ENCODE data around the gene USP37. TPM values are rescaled to one million over a fixed set of nuclear protein-coding genes. Genes with fewer than 3 reads are reported as not detected.
A peak's percentile ranks its signal among the peaks of the same experiment; 100 is the strongest.

USP37 gene
- total RNA-seq, 1 donor from 2014 or later = 46.0 TPM

DNA sequence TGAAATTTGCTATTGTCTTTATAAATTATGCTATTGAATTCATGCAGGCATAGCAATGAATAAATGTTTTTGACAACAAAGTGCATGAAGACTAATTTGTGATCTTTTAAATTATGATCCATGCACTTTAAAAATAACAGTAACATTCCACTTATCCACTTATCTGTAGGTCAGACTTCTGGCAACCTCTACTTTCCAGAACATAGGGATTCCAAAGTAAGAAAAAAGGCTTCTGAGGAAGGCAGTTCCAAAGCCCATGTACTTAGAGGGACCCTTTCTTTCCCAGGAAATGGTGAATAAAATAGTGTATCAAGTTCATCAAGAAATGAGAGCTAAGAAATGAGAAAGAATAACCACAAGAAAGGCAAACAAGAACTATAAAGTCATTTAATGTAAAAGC is 90.9 kb downstream of the USP37 start:
- peak; percentile 53 for DNase-seq (ENCODE audit: low spot score)

DNA sequence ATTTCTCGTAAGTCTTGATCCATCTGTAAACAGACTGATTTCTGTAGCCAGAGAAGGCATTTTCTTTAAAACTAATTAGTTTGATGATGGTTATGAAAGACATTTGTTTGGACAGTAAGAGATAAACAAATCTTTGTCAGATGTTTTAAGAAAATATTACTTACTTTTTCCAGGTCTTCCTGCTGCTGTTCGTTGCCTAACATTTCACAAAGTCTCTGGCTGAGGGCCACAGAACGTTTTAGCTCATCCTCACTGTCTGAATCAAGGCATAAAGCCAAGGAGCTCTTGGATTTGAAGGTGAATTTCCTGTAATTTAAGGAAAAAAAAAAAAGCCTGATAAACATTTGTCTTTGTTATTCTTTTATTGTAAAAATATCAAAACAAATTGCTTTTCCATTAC is 91.5 kb downstream of the USP37 start:
- peak; percentile 78 for DNase-seq (ENCODE audit: low spot score)

DNA sequence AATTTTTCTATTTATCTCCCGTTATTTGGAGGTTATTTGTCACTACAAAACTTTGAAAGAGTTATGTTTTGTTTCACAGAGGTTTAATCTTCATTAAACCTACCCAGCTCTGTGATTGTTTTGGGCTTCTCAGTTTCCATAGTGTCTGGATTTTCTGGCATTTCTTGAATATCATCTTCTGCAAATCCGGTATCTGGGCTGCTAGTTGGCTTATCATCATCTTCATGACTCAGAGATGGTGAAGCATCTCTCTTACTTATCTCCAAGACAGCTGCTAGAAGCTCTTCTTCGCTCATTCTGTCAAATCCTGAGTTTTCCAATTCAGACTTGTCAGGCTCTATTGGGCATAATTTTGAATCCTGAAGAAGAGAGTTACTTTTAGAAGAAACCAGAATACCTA is 93.6 kb downstream of the USP37 start:
- peak; percentile 89 for DNase-seq (ENCODE audit: low spot score)

DNA sequence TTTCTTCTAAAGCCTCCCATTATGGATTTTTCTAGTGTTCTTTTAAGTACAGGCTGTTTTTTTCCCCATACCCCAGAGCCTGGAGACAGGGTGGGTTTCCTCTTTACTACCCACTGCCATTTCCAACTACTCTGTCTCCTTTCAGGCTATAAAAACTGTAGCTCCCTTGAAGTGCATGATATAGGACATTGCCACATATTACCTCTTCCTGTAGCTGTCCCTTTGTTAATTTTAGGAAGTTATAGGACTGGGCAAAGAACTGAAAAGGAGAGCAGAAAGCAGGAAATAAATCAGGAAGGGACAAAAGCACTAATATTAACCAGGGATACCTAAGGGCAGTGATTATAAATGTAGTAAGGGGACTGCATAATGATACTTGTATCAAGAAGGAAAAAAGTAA is 95.2 kb downstream of the USP37 start:
- DNase-seq (ENCODE audit: low spot score) = no peak

DNA sequence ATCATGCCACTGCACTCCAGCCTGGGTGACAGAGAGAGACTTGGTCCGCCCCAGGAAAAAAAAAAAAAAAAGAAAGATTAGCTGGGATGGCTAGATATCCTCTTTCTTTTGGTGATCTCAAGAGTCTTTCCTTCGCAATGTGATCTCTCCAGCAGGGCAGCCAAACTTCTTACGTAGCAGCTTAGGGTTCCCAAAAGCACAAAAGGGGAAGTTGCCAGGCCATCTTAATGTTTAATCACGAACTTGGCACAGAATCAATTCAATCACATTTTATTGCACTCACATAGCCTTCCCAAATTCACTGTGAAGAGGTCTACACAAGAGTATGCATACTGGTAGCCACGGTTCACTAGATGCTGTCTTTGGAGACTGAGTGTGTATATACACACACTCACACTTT is 96.2 kb downstream of the USP37 start:
- no peak for DNase-seq (ENCODE audit: low spot score)

DNA sequence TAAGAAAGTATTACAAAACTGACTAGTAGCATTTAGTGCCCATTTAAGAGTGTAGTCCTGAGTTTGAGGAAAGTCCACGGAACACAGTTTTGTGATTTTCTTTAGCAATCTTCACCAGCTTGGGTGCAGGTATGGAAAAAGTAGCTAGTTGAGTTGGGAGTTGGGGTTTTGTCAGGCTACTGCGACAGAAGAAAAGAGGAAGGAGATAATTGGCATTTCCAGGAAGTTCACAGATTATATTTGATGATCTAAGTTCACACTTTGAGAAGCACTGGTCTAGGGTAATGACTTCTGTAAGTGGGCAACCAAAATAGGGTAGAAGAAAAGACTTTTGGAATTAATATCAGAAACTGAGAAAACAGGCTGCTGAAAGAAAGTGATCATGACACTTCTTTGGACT is 97.1 kb downstream of the USP37 start:
- no peak for DNase-seq (ENCODE audit: low spot score)

DNA sequence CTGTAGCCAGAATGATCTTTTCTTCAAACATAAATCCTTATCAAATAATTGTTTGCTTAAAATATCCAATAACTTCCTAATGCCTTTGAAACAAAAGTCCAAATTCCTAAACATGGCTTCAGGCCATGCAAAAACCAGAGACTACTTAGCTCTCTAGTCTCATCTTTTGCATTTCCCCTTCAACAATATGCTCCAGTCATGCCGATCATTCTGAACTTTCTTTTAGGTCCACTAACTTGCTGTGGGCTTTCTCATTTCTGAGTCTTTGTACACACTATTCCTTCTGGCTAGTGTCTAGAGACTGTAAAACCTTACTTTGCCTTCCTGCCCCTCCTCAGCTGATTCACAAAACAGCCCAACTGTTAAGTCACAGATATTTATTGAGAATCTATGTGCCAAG is 97.7 kb downstream of the USP37 start:
- no peak for DNase-seq (ENCODE audit: low spot score)

DNA sequence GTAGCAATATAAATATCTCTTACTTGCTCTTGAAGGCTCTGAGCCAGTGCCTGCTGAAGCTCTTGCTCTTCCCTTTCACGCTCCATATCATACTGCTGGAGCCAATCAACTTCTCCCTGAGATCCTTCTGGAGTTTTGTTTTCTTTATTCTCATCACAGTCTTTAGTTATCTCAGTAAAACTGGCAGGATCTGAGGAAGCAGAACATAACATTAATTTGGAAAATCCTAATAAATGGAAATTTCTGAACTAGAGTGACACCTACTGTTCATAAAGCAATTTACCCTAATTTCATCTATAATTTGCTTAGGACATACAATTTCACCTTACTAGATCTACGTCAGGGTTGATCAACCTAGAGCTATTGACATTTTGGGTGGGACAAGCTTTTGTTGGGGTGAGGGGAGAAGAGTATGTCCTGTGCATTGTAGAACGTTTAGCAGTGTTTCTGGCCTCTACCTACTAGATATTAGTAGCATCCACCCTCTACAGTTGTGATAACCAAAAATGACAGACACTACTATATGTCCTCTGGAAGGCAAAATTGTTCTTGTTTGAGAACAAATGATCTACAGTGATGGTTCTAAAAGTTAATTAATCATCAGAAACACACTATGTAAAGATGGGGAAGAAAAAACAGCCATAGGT is 102.0 kb downstream of the USP37 start:
- peak; percentile 77 for DNase-seq (ENCODE audit: low spot score)

DNA sequence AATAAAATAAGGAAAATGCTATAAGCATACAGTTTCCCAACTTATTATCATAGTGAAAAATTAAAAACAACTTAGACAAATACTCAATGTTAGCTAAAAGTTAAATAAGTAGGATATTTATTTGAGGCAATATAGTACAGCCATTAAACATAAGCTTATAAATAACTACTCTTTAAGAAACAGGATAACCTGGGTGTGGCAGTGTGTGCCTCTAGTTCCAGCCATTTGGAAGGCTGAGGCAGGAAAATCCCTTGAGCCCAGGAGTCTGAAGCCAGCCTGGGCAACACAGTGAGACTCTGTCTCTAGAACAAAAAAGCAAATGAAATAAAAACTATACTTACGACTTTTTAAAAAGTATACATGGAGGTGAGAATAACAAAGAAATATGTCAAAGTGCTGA is 109.6 kb downstream of the USP37 start:
- no peak for DNase-seq (ENCODE audit: low spot score)

DNA sequence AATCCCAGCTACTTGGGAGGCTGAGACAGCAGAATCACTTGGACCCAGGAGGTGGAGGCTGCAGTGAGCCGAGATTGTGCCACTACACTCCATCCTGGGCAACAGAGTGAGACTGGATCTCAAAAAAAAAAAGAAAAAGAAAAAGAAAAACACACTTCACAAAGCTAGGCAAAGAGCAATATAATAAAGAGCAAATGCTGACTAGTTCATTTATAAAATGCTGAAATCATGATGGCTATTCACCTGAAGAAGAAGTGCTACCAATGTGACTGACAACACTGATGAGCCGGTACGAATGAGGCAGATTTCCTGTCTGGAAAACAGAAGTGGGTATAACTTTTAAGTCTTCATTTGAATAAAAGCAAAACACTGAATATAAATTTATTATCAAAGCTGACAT is 111.3 kb downstream of the USP37 start:
- DNase-seq (ENCODE audit: low spot score) = no peak

DNA sequence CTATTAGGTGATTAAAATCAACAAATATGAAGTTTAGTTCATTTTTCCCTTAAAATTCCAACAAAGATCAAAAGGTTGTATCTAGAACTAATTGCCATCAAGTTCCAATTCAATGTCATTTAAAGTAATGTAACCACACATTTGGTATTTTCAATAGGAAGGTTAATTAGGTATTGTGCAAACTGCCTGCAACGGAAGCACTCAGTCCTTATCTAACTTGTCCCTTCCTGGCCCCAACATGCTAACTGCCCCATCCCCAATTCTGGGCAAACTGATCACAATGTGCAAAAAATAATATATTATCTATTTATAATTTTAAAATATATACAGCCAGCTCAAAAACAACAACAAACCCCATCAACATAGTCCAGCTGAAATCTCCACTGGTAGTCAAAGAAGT is 116.1 kb downstream of the USP37 start:
- DNase-seq (ENCODE audit: low spot score) = no peak

DNA sequence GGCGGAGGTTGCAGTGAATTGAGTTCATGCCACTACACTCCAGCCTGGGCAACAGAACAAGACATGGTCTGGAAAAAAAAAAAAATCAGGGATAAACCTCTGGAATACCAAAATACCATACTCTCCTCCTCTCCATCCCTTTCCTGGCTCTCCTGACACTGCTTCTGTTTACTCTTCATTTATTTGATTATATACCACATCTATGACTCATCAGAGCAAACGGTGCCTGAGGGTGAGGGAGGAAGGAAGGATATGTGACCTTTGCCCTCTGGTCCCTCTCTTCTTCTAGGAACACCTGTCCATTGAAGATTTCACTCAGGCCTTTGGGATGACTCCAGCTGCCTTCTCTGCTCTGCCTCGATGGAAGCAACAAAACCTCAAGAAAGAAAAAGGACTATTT is 119.2 kb downstream of the USP37 start:
- DNase-seq (ENCODE audit: low spot score) = no peak

DNA sequence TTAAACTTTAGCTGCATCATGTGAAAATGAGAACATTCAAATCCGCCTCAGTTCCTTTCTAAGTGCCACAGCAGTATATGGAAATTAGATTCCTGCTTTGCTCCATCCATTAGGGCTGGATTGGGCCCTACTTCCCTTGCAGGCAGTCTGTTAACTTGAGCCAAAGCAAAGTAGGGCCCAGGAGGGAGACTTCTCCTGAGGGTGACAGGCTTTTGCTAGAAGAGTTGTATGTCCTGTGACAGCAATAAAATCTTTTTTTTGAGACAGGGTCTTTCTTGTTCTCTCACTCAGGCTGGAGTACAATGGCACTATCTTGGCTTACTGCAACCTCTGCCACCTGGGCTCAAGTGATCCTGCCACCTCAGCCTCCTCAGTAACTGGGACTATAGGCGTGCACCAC is 121.1 kb downstream of the USP37 start:
- DNase-seq (ENCODE audit: low spot score) = no peak

DNA sequence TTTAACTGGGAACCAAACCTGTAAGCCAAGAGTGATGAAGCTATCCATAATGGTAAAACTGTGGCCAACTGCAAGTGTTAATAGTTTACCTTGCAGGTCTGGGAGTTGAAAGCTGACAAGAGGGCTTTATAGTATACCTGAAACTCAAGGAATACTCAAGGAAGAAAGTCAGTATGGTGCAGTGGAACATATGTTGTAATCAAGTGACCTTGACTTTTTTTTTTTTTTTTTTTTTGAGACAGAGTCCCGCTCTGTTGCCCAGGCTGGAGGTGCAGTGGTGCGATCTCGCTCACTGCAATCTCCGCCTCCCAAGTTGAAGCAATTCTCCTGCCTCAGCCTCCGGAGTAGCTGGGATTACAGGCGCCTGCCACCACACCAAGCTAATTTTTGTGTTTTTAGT is 121.6 kb downstream of the USP37 start:
- no peak for DNase-seq (ENCODE audit: low spot score)

DNA sequence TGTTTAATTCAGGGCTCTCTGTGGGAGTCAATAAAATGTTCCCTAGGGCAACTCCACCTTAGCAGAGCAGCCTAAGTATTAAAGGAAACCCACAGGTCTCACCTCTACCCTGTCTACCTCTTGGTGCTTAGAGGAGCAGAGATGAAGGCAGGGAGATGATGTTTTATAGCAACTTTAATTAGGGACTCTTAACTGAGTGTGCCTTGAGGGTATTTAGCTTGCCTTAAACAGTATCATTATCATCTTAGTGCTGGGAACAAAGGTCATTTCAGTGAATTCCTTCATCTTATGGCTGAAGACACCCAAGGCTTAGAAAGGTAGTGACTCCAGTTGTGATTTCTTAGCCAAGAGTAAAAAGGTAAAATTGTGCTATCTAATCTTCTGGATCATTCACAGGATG is 122.5 kb downstream of the USP37 start:
- DNase-seq (ENCODE audit: low spot score) = no peak

DNA sequence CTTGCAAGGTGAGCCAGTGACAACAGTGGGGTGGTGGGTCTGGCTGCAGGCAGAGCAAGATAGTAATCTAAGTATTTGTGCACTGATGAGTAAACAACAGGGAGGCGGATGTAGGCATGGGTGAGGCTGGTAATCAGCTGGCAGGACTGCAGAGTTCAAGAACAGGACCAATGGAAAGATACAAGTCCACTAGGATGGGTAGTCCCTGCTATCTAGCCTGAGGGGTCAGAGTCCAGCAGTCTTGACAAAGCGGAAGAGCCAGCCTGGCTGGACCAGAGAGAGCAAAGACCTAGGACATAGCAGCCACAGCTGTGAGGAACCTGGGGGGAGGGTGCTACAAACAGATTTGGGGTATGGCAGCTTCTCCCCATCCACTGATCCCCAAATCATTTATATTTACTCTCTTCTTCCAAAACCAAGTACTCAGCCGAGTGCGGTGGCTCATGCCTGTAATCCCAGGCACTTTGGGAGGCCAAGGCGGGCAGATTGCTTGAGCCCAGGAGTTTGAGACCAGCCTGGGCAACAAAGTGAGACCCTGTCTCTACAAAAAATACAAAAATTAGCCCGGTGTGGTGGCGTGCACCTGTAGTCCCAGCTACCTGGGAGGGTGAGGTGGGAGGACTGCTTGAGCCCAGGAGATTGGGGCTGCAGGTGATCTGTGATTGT is 123.3 kb downstream of the USP37 start:
- no peak for DNase-seq (ENCODE audit: low spot score)

DNA sequence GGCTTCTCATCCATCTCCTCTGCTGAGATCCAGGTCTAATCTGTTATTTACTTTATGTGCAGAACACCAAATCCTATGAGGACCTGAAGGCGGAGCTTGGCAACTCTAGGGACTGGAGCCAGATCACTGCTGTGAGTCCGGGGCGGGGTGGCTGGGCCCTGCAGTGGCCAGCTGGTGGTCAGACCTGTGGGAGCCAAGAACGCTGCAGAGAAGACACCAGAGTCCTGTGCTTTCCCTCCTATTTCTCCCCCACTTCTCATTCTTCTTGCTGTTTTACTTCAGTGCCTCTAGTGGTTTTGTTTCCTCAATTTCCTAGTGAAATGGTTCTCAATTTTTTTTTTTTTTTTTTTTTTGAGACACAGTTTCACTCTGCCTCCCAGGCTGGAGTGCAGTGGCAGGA is 129.6 kb downstream of the USP37 start:
- DNase-seq (ENCODE audit: low spot score) = peak; percentile 84

DNA sequence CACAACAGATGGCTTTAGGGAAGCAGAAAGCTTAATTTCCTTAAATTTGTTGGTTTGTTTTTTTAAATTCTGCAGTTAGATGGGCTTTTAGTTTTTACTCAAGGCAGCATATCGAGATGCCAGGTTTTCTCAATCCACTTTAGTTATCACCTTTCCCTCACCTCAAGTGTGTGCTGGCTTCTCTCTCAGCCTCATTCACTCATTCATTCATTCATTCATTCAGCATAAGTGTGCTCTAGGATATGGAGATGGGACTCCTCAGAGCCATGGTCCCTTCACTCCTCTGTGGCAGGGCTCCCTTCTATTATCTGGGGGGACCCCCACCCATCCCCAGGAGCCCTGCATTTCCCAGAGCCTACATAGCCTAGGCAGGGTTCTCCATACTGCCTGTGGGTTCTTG is 130.2 kb downstream of the USP37 start:
- no peak for DNase-seq (ENCODE audit: low spot score)

DNA sequence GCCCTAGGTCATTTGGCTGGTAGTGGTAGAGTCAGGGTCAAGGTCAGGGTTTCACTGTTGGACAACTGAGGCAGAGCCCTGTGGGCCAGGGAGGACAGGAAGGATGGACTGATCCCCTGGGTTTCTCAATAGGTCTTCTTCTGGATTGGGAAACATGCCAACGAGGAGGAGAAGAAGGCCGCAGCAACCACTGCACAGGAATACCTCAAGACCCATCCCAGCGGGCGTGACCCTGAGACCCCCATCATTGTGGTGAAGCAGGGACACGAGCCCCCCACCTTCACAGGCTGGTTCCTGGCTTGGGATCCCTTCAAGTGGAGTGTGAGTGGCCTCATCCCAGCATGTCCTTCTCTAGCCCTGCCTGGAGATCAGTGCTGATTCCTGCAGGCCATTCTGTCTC is 131.2 kb downstream of the USP37 start:
- no peak for DNase-seq (ENCODE audit: low spot score)

DNA sequence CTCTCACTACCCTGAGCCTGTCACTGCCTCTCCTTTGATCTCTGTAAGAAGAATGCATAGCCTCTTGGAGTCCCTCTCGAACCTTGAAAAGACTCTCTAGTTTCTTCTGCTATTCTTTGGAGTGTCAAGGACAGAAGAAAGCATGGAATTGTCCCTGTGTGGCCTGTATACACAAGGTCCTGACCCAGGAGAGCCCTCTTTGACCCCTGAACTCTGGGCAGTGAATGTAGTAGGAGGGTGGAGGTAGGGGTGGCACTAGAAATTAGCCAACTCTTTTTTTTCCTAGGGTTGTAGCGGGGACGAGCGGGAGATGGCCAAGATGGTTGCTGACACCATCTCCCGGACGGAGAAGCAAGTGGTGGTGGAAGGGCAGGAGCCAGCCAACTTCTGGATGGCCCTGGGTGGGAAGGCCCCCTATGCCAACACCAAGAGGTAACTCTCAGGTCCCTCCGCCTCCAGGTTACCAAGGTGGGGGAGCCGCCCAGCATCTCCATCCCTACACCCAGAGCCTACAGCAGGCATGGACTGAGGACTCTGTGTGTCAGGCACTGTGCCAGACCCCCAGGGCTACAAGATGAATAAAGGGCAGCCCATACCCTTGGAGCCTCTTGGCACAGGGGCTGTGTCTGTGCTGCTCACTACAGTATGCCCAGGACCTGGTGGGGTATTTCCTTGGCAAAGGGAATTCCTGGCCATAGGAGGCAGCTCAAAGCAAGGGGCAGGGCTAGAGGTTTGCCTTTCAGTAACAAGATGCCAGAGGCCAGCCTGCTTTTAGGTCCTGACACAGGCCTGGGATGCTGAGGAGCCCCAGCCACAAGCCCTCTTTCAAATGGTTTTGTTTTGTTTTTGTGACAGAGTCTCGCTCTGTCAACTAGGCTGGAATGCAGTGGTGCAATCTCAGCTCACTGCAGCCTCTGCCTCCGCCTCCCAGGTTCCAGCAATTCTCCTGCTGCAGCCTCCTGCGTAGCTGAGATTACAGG is 132.9 kb downstream of the USP37 start:
- no peak for DNase-seq (ENCODE audit: low spot score)

DNA sequence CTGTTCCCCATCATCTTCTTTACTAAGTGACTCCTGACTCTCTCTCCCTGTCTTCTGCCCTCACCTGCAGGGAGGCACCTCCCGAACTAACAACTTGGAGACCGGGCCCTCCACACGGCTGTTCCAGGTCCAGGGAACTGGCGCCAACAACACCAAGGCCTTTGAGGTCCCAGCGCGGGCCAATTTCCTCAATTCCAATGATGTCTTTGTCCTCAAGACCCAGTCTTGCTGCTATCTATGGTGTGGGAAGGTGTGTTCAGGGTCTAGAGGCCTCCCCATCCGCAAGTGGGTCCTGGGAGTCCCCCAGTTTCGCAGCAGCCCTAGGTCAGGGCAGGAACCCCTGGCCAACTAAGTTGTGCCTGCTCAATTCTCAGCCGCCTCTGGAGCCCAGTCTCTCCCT is 133.7 kb downstream of the USP37 start:
- no peak for DNase-seq (ENCODE audit: low spot score)

DNA sequence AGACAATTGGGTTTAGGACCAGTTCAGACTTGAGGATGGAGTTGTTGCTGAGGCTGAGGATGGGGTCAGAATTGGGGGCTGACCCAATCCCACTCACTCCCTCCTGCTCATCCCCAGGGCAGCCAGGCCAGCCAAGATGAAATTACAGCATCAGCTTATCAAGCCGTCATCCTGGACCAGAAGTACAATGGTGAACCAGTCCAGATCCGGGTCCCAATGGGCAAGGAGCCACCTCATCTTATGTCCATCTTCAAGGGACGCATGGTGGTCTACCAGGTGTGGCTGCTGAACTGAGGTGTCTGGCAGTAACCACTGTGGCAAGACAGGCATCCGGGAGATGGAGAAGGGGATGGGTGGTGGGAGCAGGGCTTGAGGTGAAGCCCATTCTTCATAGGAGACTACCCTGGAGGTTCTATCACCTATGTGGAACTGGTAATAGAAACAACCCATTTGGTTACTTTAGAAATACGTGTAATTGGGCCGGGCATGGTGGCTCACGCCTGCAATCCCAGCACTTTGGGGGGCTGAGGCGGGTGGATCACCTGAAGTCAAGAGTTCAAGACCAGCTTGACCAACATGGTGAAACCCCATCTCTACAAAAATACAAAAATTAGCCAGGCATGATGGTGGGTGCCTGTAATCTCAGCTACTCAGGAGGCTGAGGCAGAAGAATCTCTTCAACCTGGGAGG is 135.3 kb downstream of the USP37 start:
- DNase-seq (ENCODE audit: low spot score) = no peak

All from umbilical cord (tissue), 2 donors.